ENCODE results near the gene THADA. TPM values are rescaled to one million over a fixed set of nuclear protein-coding genes. Genes with fewer than 3 reads are reported as not detected.
A peak's percentile ranks its signal among the peaks of the same experiment; 100 is the strongest.
"Not testable (repeated sequence)": the region's sequence is repeated elsewhere in the genome, so short reads cannot be mapped to it uniquely, and the experiment has no call there.

Gene THADA
- total RNA-seq, 1 donor from 2014 or later: 43.3 TPM

GRCh38 chr2:43594875-43595274 is 963 bp downstream of the THADA start:
- no peak for DNase-seq (ENCODE audit: low read depth)

DNA sequence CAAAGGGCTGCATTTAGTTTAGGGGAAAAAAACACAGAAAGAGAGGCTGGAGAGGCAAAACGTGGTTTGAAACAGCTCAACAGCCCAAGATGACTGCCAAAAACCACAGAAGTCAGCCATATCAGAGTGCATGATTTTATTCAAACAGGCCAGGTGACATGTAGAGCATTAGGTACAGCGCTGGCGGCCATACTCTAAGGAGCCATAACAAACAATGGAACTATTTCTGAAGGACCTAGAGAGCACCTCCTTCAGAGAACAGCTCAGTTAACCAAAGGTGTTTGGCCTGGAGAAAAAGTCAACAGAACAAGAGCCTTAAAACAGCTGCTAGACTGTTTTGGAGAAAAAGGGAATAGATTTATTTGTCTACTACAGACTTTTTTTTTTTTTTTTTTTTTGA is 2.6 kb downstream of the THADA start:
- DNase-seq (ENCODE audit: low read depth): no peak

DNA sequence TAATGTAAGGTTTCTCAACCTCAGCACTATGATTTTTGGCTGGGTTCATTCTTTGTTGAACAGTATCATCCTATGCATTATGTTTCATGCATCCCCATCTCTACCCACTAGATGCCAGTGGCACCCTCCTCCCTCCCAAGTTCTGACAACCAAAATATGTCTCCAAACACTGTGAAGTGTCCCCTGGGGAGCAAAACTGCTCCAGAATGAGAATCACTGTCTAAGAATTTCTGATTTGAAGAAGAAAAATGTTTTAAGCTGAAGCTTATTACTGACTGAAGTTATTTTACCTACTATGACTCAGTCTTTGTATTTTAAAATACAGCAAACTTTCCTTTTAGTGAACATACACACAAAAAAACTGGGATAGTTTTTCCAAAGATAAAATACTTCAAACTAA is 3.4 kb downstream of the THADA start:
- no peak for DNase-seq (ENCODE audit: low read depth)

GRCh38 chr2:43585708-43586107 is 10.1 kb downstream of the THADA start:
- no peak for DNase-seq (ENCODE audit: low read depth)

DNA sequence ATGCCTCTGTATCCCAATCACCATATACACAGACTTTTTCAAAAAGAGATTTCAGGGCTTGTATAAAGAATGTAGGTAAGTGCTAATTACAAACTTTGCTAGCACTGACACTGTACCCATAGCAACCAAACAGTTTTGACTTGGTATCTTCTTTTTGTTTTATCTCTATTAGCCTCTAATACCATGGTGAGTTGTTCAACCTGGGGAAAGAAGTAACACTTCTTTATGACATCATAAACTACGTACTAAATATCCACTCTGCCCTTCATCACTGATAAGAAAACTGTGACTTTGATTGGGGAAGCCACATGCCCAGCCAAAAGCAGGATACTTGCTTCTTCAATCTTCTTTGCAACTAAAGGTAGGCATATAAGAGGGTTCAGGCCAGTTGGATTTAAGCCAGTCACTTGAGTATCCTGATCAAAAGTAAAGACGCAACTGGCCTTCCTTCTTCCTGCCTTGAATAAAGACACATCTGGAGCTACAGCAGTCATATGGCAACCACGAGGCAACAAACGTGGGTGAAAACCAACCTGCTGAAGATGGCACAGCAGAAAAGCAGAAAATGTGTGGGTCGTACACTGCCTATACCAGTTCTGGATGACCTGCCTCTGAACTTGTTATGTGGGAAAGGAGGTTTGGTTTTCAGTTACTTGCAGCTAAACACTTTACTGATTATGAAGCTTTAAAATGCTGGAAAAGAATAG is 16.4 kb downstream of the THADA start:
- DNase-seq (ENCODE audit: low read depth): no peak

GRCh38 chr2:43576981-43577892 is 18.6 kb downstream of the THADA start:
- peak; percentile 75 for DNase-seq (ENCODE audit: low read depth)

- DNase-seq (ENCODE audit: low read depth): no peak
Measured at GRCh38 chr2:43572244-43572643, 23.6 kb downstream of the THADA start.

GRCh38 chr2:43569921-43570320 is 25.9 kb downstream of the THADA start:
- no peak for DNase-seq (ENCODE audit: low read depth)

DNA sequence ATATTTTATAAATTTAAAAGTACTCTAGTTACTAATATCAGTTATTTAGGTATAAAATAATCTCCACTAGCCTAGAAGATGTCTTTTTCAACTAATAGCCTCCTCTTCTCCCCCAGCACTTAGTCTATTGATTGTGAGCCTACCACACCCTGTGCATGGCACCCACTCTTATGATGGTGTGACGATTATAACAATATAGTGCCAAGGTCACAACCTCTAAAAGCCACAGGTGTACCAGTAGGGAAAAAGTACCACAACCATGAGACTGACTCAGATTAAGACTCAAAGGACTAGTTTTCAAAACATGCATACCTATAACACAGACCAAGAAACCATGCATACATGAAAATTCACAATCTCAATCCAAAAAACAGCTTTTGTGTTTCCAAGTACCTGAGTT is 27.6 kb downstream of the THADA start:
- no peak for DNase-seq (ENCODE audit: low read depth)

- DNase-seq (ENCODE audit: low read depth): no peak
Measured at GRCh38 chr2:43566461-43566729, 29.4 kb downstream of the THADA start.

DNA sequence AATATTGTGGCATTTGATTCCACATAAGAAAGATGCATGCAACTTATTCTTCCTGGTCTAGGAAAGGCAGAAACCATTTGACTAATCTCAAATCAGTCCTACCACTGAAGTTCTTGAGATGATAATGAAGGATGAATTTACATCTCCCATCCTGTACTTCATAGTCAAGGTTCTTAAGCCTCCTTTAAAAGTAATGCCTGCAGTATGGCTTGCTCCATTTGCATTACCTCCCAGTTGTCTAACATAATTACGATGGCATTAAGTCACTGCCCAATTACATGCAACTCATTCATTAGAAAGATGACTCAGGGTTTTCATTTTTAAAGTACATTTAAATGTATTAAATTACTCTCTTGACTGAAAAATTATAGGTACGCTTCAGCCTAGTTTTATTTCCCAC is 32.2 kb downstream of the THADA start:
- no peak for DNase-seq (ENCODE audit: low read depth)

GRCh38 chr2:43560231-43560547 is 35.6 kb downstream of the THADA start:
- DNase-seq (ENCODE audit: low read depth): no peak

DNA sequence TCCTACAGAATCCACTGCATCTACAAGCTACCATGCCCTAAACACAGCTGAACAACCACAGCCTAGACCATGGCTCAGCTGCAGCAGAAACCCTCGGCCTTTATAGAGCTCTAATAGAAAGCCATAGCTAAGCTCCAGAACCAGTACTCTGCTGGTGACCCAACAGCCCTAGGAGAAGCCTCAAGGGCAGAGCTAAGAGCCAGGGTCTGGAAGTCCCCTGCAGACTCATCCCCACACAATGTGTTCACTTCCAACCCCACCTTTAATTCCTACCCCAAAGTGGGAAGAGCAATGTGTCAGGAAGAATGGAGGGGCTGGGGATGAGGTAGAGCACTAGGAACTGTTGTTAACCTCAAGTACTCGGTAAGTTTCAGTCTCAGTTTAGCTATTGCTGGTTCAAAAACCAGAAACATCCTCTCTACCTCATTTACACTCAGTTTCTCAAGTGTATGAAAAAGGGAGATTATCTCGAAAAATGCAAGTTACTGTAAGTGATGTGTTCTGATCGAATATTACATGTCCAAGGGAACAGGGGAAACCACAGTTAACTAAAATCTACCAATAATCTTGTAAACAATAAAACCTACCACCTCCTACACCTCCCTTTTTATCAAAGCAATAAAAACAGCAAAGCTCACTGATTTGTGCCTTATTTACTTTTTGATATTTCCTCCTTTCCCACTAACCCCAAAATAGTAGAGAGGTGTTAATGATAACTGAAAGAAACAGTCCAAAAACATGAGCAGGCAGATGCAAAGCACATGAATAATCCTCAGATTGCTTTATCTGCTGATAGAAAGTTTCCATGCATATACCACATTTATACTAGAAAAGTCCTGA is 36.2 kb downstream of the THADA start:
- DNase-seq (ENCODE audit: low read depth): no peak

GRCh38 chr2:43557196-43557595 is 38.6 kb downstream of the THADA start:
- DNase-seq (ENCODE audit: low read depth): no peak

- DNase-seq (ENCODE audit: low read depth): no peak
Measured at GRCh38 chr2:43556256-43556655, 39.6 kb downstream of the THADA start.

DNA sequence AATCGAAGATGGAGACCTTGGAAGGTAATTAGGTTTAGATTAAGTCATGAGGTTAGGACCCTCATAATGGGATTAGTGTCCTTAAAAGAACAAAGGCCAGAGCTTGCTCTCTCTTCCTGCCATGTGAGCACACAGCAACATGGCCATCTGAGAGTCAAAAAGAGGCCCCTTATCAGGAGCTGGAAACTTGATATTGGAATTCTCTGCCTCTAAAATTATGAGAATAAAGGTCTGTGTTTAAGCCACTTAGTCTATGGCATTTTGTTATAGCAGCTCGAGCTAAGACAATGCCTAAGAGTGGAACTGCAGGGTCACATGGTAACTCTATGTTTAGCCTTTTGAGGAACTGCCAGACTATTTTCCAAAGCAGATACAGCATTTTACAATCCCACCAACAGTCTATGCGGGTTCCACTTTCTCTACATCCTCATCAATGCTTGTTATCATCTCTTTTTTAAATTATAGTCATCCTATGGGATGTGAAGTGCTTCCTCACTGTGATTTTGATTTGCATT is 42.4 kb downstream of the THADA start:
- DNase-seq (ENCODE audit: low read depth): no peak

DNA sequence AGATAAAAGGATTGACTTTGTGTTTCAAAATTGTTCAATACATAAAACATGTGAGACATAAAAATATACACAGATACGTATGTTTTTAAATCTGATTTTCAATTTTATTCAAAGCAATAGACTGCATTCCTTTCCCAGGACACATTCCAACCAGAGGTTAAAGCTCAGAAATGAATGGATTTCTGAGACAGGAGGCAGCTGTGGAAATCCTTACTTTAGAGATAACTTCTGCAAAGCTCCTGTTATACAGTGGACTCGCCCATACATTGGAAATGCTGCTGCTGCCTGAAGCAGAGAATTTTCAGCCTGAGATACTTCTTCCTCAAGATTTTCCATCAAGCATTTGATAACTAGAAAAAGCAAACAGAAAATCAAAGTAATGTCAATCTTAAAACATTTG is 43.8 kb downstream of the THADA start:
- DNase-seq (ENCODE audit: low read depth): no peak

- not testable (repeated sequence) for DNase-seq (ENCODE audit: low read depth)
Measured at GRCh38 chr2:43548381-43548780, 47.5 kb downstream of the THADA start.

- DNase-seq (ENCODE audit: low read depth): peak; percentile 60
Measured at GRCh38 chr2:43542285-43542933, 53.4 kb downstream of the THADA start.

DNA sequence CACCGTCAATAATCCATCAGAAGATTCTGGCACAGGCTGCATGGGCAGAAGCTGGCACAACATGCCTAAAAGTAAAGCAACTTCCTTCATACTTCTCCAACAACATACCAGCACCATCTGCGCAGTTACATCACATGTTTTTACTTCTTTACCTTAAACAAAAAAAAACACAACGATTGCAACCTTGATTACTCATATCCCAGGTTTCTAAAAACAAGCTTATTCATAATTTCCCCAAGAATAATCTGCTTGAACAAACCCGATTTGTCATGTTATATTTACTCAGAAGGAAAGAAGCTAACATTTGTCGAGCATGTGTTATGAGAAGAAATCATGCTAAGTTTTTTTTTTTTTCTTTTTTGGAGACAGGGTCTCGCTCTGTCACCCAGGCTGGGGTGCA is 54.7 kb downstream of the THADA start:
- no peak for DNase-seq (ENCODE audit: low read depth)

DNA sequence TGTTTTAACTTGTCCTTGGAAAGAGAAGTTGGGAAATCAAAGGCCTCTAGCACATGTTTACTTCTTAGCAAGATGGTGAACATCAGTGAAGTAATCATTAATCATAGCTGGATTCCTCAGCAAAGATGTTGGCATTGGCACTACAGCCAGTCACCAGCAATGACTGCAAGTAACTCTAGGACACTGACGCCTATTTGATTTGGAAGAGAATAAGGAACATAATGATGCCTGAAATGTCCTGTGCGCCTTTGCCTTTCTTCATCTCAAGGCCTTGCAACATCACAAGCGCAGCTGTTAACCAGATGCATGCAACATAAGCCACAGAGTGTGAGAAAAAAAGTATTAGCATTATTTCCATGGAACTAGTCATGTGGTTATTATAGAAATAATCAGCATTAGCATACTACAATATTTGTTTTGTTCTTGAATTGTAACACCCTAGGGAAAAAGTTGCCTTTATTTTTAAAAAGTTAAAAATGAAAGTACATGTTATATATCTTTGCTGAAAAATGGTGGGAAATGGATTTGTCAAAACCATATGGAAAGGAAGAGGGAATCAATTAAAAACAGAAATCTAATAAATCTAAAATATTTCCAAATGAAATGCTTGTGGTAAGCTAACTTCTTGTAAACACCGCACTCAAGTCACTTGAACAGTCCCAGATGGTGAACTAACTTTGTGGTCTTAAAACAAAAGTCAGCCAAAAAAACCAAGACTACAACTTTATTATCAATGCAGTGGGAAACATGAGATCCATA is 55.6 kb downstream of the THADA start:
- peak; percentile 95 for DNase-seq (ENCODE audit: low read depth)
